Measurements from ENCODE around the gene ASRGL1. TPM values are rescaled to one million over a fixed set of nuclear protein-coding genes. Genes with fewer than 3 reads are reported as not detected.
A peak's percentile ranks its signal among the peaks of the same experiment; 100 is the strongest.

ASRGL1 gene
- total RNA-seq, 4 donors from 2014 or later = 2.1 to 11.6 (median 6.7) TPM

DNA sequence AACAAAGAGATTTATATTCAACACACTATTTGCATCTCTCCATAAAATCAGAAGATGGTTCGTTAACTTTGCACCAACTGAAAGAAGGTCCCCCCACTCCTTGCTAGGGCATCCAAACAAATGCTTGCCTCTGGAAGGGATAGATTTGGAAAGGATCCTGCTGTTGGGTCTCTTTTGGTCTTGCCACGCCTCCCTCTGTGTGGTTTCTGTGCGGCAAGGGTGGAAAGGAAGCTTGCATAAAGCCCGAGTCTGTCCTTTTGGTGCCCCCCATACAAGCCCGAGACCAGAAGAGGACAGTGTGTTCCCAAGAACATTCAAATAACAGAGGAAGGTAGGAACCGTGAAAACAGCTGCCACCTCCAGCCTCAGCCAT, 96.6 kb downstream of the ASRGL1 start:
- H3K27me3 ChIP-seq = no peaks in the 10 kb centered on the region
- H3K4me1 ChIP-seq = peaks cover 36 to 72% (median 64%) of the 10 kb centered on the region in 4 donors

GRCh38 chr11:62435846-62436660, 98.8 kb downstream of the ASRGL1 start:
- Histone ChIP-seq H3K4me3 (no peak overlapping the region), H3K36me3 (no peaks in the 10 kb centered on the region), H3K9me3 (no peaks in the 10 kb centered on the region), H3K27me3 (no peaks in the 10 kb centered on the region), H3K4me1 (peaks cover 38 to 73% (median 70%) of the 10 kb centered on the region in 4 donors), H3K27ac (replicated peaks in 1 of 4) (peak overlapping the region; percentile 77 to 88 (median 86))
- intact Hi-C loops (cut with DNase I) = no loop called here
- TF ChIP-seq POLR2AphosphoS5 (IDR thresholded peaks at IDR 0.05) (no peak), POLR2A (IDR thresholded peaks at IDR 0.05; ENCODE audit: low read depth) (no peak), EP300 (IDR thresholded peaks at IDR 0.05) (no peak)
- TF ChIP-seq, protein P1, sequence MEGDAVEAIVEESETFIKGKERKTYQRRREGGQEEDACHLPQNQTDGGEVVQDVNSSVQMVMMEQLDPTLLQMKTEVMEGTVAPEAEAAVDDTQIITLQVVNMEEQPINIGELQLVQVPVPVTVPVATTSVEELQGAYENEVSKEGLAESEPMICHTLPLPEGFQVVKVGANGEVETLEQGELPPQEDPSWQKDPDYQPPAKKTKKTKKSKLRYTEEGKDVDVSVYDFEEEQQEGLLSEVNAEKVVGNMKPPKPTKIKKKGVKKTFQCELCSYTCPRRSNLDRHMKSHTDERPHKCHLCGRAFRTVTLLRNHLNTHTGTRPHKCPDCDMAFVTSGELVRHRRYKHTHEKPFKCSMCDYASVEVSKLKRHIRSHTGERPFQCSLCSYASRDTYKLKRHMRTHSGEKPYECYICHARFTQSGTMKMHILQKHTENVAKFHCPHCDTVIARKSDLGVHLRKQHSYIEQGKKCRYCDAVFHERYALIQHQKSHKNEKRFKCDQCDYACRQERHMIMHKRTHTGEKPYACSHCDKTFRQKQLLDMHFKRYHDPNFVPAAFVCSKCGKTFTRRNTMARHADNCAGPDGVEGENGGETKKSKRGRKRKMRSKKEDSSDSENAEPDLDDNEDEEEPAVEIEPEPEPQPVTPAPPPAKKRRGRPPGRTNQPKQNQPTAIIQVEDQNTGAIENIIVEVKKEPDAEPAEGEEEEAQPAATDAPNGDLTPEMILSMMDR (IDR thresholded peaks at IDR 0.05) = no peak
- 49% methylated on average over 5 of the region's 5 CpGs for WGBS
- no peak for DNase-seq (ENCODE audit: extremely low spot score)

More for the DNA sequence above, 96.6 kb downstream of the ASRGL1 start:
- TF ChIP-seq EP300 (IDR thresholded peaks at IDR 0.05) (peak; percentile 54), POLR2A (IDR thresholded peaks at IDR 0.05; ENCODE audit: low read depth) (no peak), POLR2AphosphoS5 (IDR thresholded peaks at IDR 0.05) (peak; percentile 66 to 68)
- TF ChIP-seq, protein P1 (IDR thresholded peaks at IDR 0.05) = no peak
- WGBS = 24% methylated on average over 6 of the region's 6 CpGs
- no peaks in the 10 kb centered on the region for H3K36me3 ChIP-seq
- peak overlapping the region; percentile 77 to 88 (median 86) for H3K27ac ChIP-seq (replicated peaks in 1 of 4)
- no peaks in the 10 kb centered on the region for H3K9me3 ChIP-seq
- H3K4me3 ChIP-seq = peak overlapping the region; percentile 12 to 27 (median 25)
- intact Hi-C loops (cut with DNase I) = no loop called here
- DNase-seq (ENCODE audit: extremely low spot score) = no peak

DNA sequence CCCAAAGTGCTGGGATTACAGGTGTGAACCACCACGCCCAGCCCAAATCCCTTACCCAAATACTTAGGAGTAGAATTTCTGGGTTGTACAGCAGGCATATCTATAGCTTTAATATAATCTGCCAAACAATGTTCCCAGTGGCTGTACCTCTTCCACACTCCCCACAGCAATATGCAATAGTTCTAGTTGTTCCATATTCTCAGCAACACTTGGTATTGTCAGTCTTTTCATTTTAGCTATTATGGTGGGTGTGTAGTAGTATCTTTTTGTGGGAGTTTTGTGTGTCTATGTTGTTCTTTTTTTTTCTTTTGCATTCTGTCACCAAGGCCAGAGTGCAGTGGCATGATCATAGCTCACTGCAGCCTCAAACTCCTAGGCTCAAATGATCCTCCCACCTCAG, 100.4 kb downstream of the ASRGL1 start:
- Histone ChIP-seq H3K4me3 (no peak overlapping the region), H3K9me3 (no peaks in the 10 kb centered on the region), H3K27me3 (no peaks in the 10 kb centered on the region), H3K36me3 (no peaks in the 10 kb centered on the region), H3K4me1 (peaks cover 35 to 64% (median 61%) of the 10 kb centered on the region in 4 donors), H3K27ac (replicated peaks in 1 of 4) (no peak overlapping the region)
- 92% methylated on average over 1 of the region's 1 CpG for WGBS
- DNase-seq (ENCODE audit: extremely low spot score) = no peak
- TF ChIP-seq POLR2AphosphoS5 (IDR thresholded peaks at IDR 0.05) (no peak), POLR2A (IDR thresholded peaks at IDR 0.05; ENCODE audit: low read depth) (no peak), EP300 (IDR thresholded peaks at IDR 0.05) (no peak)
- TF ChIP-seq, protein P1 (IDR thresholded peaks at IDR 0.05) = no peak
- intact Hi-C loops (cut with DNase I) = no loop called here

- Histone ChIP-seq H3K4me3 (no peak overlapping the region), H3K27ac (replicated peaks in 1 of 4) (peak overlapping the region in 2 of 4 donors; percentile 3 to 38), H3K4me1 (peaks cover 30 to 64% (median 58%) of the 10 kb centered on the region in 4 donors), H3K36me3 (no peaks in the 10 kb centered on the region), H3K27me3 (no peaks in the 10 kb centered on the region), H3K9me3 (no peaks in the 10 kb centered on the region)
- intact Hi-C loops (cut with DNase I) = no loop called here
- WGBS = 85% methylated on average over 4 of the region's 4 CpGs
- DNase-seq (ENCODE audit: extremely low spot score) = no peak
- TF ChIP-seq EP300 (IDR thresholded peaks at IDR 0.05) = no peak
- no peak for TF ChIP-seq POLR2AphosphoS5 (IDR thresholded peaks at IDR 0.05)
- TF ChIP-seq, protein P1 (IDR thresholded peaks at IDR 0.05) = no peak
- no peak for TF ChIP-seq POLR2A (IDR thresholded peaks at IDR 0.05; ENCODE audit: low read depth)
These were observed 101.4 kb downstream of the ASRGL1 start for GRCh38 chr11:62438641-62439040.

Measured in esophagus muscularis mucosa (tissue), 4 donors.